C1 segment of cervical spinal cord (tissue), 14 donors: Measurements from ENCODE around the gene TPSB2.

ENCODE experiments used
- DNase-seq, 14 donors: peaks; one replicate each; lab custom pipeline; 2025; lab: John Stamatoyannopoulos, UW

Gene TPSB2

DNA sequence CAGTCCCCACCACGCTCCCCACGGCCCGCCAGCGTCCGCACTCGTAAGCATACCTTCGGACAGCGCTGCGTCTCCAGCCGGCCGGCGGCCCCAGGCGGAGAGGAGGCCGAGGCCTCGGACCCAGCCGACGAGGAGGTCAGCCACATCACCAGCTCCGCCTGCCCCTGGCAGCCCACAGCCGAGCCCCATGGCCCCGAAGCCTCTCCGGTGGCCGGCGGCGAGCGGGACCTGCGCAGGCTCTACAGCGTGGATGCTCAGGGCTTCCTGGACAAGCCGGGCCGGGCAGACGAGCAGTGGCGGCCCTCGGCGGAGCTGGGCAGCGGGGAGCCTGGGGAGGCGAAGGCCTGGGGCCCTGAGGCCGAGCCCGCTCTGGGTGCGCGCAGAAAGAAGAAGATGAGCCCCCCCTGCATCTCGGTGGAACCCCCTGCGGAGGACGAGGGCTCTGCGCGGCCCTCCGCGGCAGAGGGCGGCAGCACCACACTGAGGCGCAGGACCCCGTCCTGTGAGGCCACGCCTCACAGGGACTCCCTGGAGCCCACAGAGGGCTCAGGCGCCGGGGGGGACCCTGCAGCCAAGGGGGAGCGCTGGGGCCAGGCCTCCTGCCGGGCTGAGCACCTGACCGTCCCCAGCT, 9.8 kb downstream of the TPSB2 start:
- DNase-seq = no peak

GRCh38 chr16:1218930-1219611, 10.9 kb downstream of the TPSB2 start:
- DNase-seq = no peak

DNA sequence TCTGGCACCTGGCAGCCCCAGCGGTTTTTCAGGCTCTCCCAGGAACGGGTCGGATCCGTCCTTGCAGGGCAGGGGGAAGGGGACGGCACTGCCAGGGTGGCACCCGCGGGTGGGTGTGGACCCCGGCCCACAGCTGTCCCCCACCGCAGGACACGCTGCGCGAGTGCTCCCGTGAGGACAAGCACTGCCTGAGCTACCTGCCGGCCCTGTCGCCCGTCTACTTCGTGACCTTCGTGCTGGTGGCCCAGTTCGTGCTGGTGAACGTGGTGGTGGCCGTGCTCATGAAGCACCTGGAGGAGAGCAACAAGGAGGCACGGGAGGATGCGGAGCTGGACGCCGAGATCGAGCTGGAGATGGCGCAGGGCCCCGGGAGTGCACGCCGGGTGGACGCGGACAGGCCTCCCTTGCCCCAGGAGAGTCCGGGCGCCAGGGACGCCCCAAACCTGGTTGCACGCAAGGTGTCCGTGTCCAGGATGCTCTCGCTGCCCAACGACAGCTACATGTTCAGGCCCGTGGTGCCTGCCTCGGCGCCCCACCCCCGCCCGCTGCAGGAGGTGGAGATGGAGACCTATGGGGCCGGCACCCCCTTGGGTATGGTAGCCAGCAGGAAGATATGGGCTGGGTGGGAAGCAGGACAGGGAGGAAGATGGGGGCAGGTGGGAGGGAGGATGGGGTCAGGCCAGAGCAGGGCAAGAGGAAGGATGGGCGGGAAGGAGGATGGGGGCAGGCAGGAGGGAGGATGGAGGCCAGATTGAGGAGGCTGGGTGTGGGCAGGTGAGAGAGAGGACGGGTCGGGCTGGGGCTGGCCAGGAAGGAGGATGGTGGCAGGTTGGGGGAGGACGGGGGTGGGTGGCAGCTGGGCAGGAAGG, 11.7 kb downstream of the TPSB2 start:
- no peak for DNase-seq

DNA sequence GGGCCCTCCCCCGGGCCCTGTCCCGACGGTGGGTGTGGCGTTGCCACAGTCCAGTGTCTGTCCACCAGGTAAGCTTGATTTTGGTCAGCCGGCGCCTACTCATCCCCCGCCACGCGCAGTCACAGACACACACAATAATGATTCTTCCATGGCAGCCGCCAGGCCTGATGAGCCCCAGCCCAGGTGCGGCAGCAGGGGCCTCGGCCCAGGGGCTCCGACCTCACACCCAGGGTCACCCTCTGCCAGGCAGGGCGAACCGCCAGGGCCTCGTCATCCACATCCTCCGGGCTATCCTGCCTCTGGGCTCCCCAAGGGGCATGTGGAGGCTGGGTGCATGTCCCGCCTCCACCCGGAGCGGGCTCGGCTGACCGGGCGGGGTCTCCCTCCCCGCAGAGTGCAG, 12.5 kb downstream of the TPSB2 start:
- no peak for DNase-seq

DNA sequence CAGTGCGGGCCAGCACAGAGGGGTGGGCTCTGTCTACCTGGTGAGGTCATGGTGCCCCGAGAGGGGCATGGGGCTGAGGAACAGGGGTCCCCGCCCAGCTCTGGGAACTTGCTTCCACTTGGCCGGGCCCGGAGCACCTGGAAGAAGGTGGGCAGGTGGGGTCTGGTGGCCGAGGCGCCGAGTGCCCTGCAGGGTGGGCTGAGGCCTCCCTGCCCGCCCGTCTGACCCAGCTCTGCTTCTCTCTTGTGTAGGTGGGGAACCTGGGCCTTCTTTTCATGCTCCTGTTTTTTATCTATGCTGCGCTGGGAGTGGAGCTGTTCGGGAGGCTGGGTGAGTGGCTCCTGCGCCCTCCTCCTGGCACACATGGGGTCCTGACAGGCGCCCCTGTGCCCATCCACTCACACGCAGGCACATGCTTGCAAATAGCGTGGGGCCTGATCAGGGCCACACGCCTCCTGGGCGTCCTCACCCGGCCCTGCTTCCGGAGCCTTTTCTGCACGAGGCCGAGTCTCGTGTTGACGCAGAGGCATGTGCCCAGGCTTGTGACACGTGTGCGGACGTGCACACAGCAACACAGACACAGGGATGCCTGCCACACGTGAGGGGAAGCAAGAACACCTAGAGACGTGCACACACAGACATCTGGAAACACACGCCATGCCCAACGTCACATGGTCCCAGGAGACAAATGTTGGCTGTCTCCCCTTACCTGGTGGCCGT, 13.1 kb downstream of the TPSB2 start:
- DNase-seq = no peak

GRCh38 chr16:1216296-1216619, 13.7 kb downstream of the TPSB2 start:
- DNase-seq = no peak

- no peak for DNase-seq
These were observed 14.2 kb downstream of the TPSB2 start for GRCh38 chr16:1215574-1216295.

- no peak for DNase-seq
These were observed 15.3 kb downstream of the TPSB2 start for GRCh38 chr16:1214719-1215118.

GRCh38 chr16:1213796-1214372, 16.1 kb downstream of the TPSB2 start:
- no peak for DNase-seq

DNA sequence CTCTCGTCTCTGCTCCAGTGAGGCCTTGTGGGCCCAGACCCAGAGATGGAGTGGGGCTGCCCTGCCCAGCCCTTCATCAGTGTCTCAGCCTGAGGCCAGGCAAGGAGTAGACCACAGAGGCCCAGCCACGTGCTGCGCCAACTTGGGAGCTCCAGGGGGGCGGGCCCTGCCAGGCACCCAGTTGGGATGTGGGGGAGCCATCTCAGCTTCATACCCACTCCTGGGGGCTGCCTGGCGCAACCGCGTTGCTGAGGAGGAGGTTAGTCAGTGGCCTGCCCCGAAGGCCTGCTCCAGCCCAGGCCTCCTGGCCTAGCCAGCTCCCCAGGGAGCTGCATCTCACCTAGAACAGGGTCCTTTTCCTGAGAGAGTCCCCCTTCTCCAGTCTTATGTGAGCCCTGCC, 16.8 kb downstream of the TPSB2 start:
- no peak for DNase-seq

- no peak for DNase-seq
These were observed 17.3 kb downstream of the TPSB2 start for GRCh38 chr16:1212616-1213194.

DNA sequence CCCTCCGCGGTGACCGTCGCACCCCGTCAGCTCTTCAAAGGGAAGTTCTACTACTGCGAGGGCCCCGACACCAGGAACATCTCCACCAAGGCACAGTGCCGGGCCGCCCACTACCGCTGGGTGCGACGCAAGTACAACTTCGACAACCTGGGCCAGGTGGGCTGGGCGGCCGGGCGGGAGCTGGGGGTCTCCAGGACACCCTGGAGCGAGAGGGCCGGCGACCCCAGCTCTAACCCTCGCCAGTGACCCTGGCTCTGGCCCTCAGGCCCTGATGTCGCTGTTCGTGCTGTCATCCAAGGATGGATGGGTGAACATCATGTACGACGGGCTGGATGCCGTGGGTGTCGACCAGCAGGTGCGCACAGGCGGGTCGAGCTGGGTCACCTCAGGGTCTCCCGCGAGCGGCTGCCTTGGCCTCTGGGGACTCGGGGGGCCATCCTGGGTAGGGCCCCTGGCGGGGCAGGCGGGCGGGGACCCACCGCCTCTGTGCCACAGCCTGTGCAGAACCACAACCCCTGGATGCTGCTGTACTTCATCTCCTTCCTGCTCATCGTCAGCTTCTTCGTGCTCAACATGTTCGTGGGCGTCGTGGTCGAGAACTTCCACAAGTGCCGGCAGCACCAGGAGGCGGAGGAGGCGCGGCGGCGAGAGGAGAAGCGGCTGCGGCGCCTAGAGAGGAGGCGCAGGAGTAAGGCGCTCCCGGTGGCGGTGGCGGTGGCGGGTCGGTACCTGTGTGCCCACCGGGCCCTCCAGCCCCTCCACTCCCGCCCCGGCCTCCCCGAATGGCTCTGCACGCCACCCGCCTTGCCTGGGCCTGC, 18.3 kb downstream of the TPSB2 start:
- no peak for DNase-seq

- DNase-seq = no peak
These were observed 19.5 kb downstream of the TPSB2 start for GRCh38 chr16:1210461-1210860.

GRCh38 chr16:1209081-1209480, 20.9 kb downstream of the TPSB2 start:
- no peak for DNase-seq

DNA sequence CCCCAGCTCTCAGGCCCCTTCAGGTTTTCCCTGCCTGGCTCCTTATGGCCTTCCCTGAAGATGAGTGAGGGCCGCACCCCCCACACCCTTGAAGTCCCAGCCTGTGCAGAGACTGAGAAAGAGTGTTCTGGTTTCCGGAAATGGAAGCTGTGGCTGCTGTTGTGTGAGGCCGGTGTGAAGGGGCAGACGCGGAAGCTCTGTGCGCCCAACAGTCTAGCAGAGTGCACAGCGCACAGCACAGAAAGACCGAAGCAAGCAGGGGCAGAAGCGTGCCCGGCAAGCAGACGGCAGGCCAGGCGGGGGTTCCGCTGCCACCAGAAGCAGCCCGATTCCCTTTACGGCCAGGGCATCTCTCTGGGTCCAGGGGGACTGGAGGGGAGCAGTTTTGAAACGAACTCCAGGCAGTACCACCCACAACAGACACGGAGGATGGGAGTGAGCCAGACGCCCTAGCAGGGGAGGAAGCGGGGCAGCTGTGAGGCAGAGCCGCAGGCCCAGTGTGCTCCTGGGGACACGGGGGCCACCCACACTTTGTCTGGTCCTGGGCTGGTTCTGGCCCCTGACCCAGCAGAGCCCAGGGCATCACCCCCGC, 21.6 kb downstream of the TPSB2 start:
- no peak for DNase-seq

DNA sequence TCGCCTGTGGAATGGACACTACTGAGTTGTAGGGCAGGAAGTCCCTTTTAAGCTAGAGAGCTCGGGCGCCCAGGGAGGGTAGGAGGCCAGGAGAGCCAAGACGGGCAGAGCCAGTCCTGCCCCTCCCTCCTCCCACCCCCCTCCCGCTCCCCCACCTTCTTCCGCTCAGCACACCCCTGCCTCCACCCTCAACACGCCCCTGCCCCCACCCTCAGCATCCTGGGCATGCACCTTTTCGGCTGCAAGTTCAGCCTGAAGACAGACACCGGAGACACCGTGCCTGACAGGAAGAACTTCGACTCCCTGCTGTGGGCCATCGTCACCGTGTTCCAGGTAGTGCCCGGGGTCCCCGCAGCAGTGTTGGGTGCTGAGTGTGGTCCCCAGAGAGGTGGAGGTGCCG, 23.2 kb downstream of the TPSB2 start:
- no peak for DNase-seq

- DNase-seq = no peak
These were observed 23.7 kb downstream of the TPSB2 start for GRCh38 chr16:1206326-1206725.

DNA sequence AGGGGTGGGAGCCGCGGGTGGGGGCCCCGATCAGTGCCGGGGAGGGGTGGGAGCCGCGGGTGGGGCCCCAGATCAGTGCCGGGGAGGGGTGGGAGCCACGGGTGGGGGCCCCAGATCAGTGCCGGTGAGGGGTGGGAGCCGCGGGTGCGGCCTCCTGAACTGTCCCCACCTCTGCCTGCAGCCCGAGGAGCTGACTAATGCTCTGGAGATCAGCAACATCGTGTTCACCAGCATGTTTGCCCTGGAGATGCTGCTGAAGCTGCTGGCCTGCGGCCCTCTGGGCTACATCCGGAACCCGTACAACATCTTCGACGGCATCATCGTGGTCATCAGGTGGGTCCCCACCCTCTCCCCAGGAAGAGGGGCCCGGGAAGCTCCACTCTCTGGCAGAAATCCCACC, 25.1 kb downstream of the TPSB2 start:
- no peak for DNase-seq

- DNase-seq = no peak
These were observed 27.7 kb downstream of the TPSB2 start for GRCh38 chr16:1202274-1202673.

GRCh38 chr16:1201444-1201843, 28.5 kb downstream of the TPSB2 start:
- no peak for DNase-seq
